Neural cell (in vitro differentiated cells): ENCODE results near the gene SSUH2. TPM values are rescaled to one million over a fixed set of nuclear protein-coding genes. Genes with fewer than 3 reads are reported as not detected.

ENCODE experiments used
- H2AFZ ChIP-seq: fragments of 200-600, 300-800 bp; sonication (generic), shearing (Covaris generic); 2 replicates; pipeline ENCODE4 v1.6.0; 2014; ENCODE audit warnings: low read depth, mild to moderate bottlenecking, antibody characterized with exemption, low read length, moderate library complexity
- H3F3A ChIP-seq: fragments of 200-600 bp; shearing (Covaris generic); 2 replicates; pipeline ENCODE4 v1.6.1; 2016; ENCODE audit warnings: mild to moderate bottlenecking, moderate library complexity, mixed read lengths, antibody characterized with exemption, low read length; ENCODE audit not compliant: insufficient read depth, poor library complexity, severe bottlenecking
- H3K27ac ChIP-seq: fragments of 200-600, 300-800 bp; sonication (generic), shearing (Covaris generic); 2 replicates; pipeline ENCODE4 v1.5.1; 2014; ENCODE audit warnings: mild to moderate bottlenecking, low read length, moderate library complexity
- H3K27me3 ChIP-seq: fragments of 300-800, 200-600 bp; sonication (generic), shearing (Covaris generic); 2 replicates; pipeline ENCODE4 v1.6.0; 2014; ENCODE audit warnings: mild to moderate bottlenecking, low read depth, low read length, moderate library complexity; ENCODE audit not compliant: insufficient read depth
- H3K36me3 ChIP-seq: fragments of 300-800, 200-600 bp; sonication (generic), shearing (Covaris generic); 2 replicates; pipeline ENCODE4 v1.5.1; 2014; ENCODE audit warnings: mild to moderate bottlenecking, antibody characterized with exemption, low read length, moderate library complexity; ENCODE audit not compliant: insufficient read depth
- H3K4me2 ChIP-seq: fragments of 300-800, 200-600 bp; sonication (generic), shearing (Covaris generic); 2 replicates; pipeline ENCODE4 v1.6.0; 2014; ENCODE audit warnings: mild to moderate bottlenecking, low read length
- H3K4me3 ChIP-seq: fragments of 300-800, 200-600 bp; sonication (generic), shearing (Covaris generic); 2 replicates; pipeline ENCODE4 v1.5.1; 2014; ENCODE audit warnings: mild to moderate bottlenecking, low read length, moderate library complexity
- H3K79me2 ChIP-seq: fragments of 200-600 bp; shearing (Covaris generic); replicated peaks from 2 replicates; pipeline ENCODE4 v1.6.0; 2014; ENCODE audit warnings: mild to moderate bottlenecking, low read length, moderate library complexity; ENCODE audit not compliant: insufficient read depth
- H3K9ac ChIP-seq: fragments of 300-800, 200-600 bp; sonication (generic), shearing (Covaris generic); 2 replicates; pipeline ENCODE4 v1.6.1; 2016; ENCODE audit warnings: mild to moderate bottlenecking, low read length, mixed read lengths
- H3K9me2 ChIP-seq: fragments of 200-600 bp; shearing (Covaris generic); 2 replicates; pipeline ENCODE4 v1.6.1; 2016; ENCODE audit warnings: mild to moderate bottlenecking, low read length, mixed read lengths; ENCODE audit not compliant: insufficient read depth
- H3K9me3 ChIP-seq: fragments of 200-600, 300-800 bp; sonication (generic), shearing (Covaris generic); 2 replicates; pipeline ENCODE4 v1.6.1; 2016; ENCODE audit warnings: mild to moderate bottlenecking, mixed run types, low read length, moderate library complexity, mixed read lengths
- H4K20me1 ChIP-seq: fragments of 200-600 bp; shearing (Covaris generic); 2 replicates; pipeline ENCODE4 v1.6.1; 2016; ENCODE audit warnings: mild to moderate bottlenecking, mixed run types; ENCODE audit not compliant: insufficient read depth
- CTCF ChIP-seq: fragments of 450-650 bp; IDR thresholded peaks from 2 replicates; pipeline ENCODE4 v1.5.1; 2014; ENCODE audit warnings: antibody characterized with exemption, mild to moderate bottlenecking, moderate library complexity; ENCODE audit not compliant: poor library complexity, severe bottlenecking
- EP300 ChIP-seq: fragments of 450-650 bp; conservative IDR thresholded peaks from 2 replicates; pipeline ENCODE4 v1.6.1; 2014; ENCODE audit warnings: antibody characterized with exemption, mild to moderate bottlenecking, moderate library complexity; ENCODE audit not compliant: poor library complexity, severe bottlenecking
- EZH2 ChIP-seq: fragments of 200-600, 300-800 bp; shearing (Covaris generic), sonication (generic); IDR thresholded peaks from 2 replicates; pipeline ENCODE4 v1.6.1; 2014; ENCODE audit warnings: antibody characterized with exemption, low read length, borderline replicate concordance, mild to moderate bottlenecking; ENCODE audit not compliant: insufficient read depth, poor library complexity, severe bottlenecking
- MXI1 ChIP-seq: fragments of 450-650 bp; conservative IDR thresholded peaks from 2 replicates; pipeline ENCODE4 v1.6.1; 2014; ENCODE audit warnings: antibody characterized with exemption, mild to moderate bottlenecking; ENCODE audit not compliant: poor library complexity, severe bottlenecking
- POLR2AphosphoS5 ChIP-seq: IDR thresholded peaks from 2 replicates; pipeline ENCODE4 v1.6.1; 2012
- RAD21 ChIP-seq: fragments of 450-650 bp; conservative IDR thresholded peaks from 2 replicates; pipeline ENCODE4 v1.6.1; 2014; ENCODE audit warnings: antibody characterized with exemption, mild to moderate bottlenecking, moderate library complexity
- SMC3 ChIP-seq: fragments of 450-650 bp; conservative IDR thresholded peaks from 2 replicates; pipeline ENCODE4 v1.6.1; 2014; ENCODE audit warnings: antibody characterized with exemption, mild to moderate bottlenecking, moderate library complexity; ENCODE audit not compliant: poor library complexity
- TAF1 ChIP-seq: IDR thresholded peaks from 2 replicates; pipeline ENCODE4 v1.6.1; 2012; ENCODE audit warnings: low read depth
- polyA plus RNA-seq: library from polyadenylated mRNA; depleted of rRNA; stranded (reverse); fragments of >200 nt; gene quantifications from 2 replicates; pipeline ENCODE4 v1.2.3, GENCODE V29; 2014
- TF ChIP-seq, protein P1 (sequence below): IDR thresholded peaks from 2 replicates; pipeline ENCODE4 v1.6.1; 2012; ENCODE audit warnings: borderline replicate concordance

SSUH2 gene
- polyA plus RNA-seq, 1 donor from 2014 or later, result 0.88 TPM

DNA sequence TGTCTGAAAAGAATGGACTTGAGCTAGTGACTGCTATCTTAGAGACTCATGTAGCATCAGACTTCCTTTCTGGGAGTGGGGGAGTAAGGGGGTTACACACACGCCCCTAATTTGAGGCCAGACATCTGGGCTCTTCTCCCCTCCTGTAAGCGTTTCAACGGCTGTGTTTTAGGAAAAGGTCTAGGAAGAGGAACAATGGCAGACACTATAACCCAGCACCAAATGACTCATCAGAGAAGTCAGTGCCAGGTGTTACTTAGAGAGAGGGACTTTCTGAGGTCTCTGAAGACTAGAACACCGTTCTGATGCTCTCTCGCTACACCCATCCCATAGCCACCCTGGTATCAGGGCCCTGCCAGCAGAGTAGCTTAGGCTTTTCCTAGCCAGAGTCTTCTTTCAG, 65.5 kb downstream of the SSUH2 start:
- Histone ChIP-seq H3K9ac (no peak overlapping the region), H3K4me3 (no peak overlapping the region), H3K79me2 (no peaks in the 10 kb centered on the region), H3K36me3 (no peaks in the 10 kb centered on the region), H3K9me3 (no peaks in the 10 kb centered on the region), H3K4me2 (no peak overlapping the region), H3F3A (no peaks in the 10 kb centered on the region), H3K27me3 (no peaks in the 10 kb centered on the region), H4K20me1 (no peaks in the 10 kb centered on the region), H3K27ac (no peak overlapping the region), H3K9me2 (no peaks in the 10 kb centered on the region), H2AFZ (no peak overlapping the region)
- TF ChIP-seq, protein P1, sequence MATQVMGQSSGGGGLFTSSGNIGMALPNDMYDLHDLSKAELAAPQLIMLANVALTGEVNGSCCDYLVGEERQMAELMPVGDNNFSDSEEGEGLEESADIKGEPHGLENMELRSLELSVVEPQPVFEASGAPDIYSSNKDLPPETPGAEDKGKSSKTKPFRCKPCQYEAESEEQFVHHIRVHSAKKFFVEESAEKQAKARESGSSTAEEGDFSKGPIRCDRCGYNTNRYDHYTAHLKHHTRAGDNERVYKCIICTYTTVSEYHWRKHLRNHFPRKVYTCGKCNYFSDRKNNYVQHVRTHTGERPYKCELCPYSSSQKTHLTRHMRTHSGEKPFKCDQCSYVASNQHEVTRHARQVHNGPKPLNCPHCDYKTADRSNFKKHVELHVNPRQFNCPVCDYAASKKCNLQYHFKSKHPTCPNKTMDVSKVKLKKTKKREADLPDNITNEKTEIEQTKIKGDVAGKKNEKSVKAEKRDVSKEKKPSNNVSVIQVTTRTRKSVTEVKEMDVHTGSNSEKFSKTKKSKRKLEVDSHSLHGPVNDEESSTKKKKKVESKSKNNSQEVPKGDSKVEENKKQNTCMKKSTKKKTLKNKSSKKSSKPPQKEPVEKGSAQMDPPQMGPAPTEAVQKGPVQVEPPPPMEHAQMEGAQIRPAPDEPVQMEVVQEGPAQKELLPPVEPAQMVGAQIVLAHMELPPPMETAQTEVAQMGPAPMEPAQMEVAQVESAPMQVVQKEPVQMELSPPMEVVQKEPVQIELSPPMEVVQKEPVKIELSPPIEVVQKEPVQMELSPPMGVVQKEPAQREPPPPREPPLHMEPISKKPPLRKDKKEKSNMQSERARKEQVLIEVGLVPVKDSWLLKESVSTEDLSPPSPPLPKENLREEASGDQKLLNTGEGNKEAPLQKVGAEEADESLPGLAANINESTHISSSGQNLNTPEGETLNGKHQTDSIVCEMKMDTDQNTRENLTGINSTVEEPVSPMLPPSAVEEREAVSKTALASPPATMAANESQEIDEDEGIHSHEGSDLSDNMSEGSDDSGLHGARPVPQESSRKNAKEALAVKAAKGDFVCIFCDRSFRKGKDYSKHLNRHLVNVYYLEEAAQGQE, result no peak
- TF ChIP-seq TAF1 (no peak), EZH2 (no peak), CTCF (no peak), RAD21 (no peak), SMC3 (no peak), MXI1 (no peak), POLR2AphosphoS5 (no peak), EP300 (no peak)

DNA sequence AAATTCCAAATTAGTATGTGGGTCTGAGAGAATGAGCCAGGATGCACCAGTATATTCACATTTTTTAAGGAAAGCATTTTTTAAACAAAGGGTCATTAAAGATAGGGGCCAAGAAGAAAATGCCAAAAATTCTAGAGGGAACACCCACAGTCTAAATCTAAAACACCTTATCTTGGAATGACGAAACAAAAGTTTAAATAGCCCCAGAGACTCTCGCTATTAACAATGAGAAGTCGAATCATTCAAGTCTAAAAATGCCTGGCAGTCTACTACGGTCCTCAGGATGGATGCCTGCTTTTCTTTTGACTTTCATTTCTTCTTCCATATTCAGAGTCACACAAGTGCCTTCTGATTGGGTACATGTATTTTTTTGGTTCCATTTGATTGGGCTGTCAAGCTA, 66.3 kb downstream of the SSUH2 start:
- H3K9me2 ChIP-seq, result no peaks in the 10 kb centered on the region
- no peak overlapping the region for H3K4me2 ChIP-seq
- no peaks in the 10 kb centered on the region for H3K9me3 ChIP-seq
- no peak overlapping the region for H3K9ac ChIP-seq
- no peaks in the 10 kb centered on the region for H3K36me3 ChIP-seq
- H2AFZ ChIP-seq, result no peak overlapping the region
- H3K27ac ChIP-seq, result no peak overlapping the region
- no peaks in the 10 kb centered on the region for H4K20me1 ChIP-seq
- H3K27me3 ChIP-seq, result no peaks in the 10 kb centered on the region
- TF ChIP-seq RAD21, result no peak
- no peak for TF ChIP-seq TAF1
- TF ChIP-seq MXI1, result no peak
- no peak for TF ChIP-seq EZH2
- no peak for TF ChIP-seq EP300
- TF ChIP-seq, protein P1, result no peak
- TF ChIP-seq POLR2AphosphoS5, result no peak
- TF ChIP-seq CTCF, result no peak
- no peak overlapping the region for H3K4me3 ChIP-seq
- no peaks in the 10 kb centered on the region for H3K79me2 ChIP-seq
- H3F3A ChIP-seq, result no peaks in the 10 kb centered on the region
